Cerebellar cortex (tissue), 1 donor: ENCODE results near the gene ADAMTS14.
"Not testable (repeated sequence)": the region's sequence is repeated elsewhere in the genome, so short reads cannot be mapped to it uniquely, and the experiment has no call there.

Experiments used
- DNase-seq: peaks from one replicate; pipeline ENCODE4 v3.0.0-alpha.2; 2015; ENCODE audit warnings: low spot score

ADAMTS14 gene, protein sequence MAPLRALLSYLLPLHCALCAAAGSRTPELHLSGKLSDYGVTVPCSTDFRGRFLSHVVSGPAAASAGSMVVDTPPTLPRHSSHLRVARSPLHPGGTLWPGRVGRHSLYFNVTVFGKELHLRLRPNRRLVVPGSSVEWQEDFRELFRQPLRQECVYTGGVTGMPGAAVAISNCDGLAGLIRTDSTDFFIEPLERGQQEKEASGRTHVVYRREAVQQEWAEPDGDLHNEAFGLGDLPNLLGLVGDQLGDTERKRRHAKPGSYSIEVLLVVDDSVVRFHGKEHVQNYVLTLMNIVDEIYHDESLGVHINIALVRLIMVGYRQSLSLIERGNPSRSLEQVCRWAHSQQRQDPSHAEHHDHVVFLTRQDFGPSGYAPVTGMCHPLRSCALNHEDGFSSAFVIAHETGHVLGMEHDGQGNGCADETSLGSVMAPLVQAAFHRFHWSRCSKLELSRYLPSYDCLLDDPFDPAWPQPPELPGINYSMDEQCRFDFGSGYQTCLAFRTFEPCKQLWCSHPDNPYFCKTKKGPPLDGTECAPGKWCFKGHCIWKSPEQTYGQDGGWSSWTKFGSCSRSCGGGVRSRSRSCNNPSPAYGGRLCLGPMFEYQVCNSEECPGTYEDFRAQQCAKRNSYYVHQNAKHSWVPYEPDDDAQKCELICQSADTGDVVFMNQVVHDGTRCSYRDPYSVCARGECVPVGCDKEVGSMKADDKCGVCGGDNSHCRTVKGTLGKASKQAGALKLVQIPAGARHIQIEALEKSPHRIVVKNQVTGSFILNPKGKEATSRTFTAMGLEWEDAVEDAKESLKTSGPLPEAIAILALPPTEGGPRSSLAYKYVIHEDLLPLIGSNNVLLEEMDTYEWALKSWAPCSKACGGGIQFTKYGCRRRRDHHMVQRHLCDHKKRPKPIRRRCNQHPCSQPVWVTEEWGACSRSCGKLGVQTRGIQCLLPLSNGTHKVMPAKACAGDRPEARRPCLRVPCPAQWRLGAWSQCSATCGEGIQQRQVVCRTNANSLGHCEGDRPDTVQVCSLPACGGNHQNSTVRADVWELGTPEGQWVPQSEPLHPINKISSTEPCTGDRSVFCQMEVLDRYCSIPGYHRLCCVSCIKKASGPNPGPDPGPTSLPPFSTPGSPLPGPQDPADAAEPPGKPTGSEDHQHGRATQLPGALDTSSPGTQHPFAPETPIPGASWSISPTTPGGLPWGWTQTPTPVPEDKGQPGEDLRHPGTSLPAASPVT

DNA sequence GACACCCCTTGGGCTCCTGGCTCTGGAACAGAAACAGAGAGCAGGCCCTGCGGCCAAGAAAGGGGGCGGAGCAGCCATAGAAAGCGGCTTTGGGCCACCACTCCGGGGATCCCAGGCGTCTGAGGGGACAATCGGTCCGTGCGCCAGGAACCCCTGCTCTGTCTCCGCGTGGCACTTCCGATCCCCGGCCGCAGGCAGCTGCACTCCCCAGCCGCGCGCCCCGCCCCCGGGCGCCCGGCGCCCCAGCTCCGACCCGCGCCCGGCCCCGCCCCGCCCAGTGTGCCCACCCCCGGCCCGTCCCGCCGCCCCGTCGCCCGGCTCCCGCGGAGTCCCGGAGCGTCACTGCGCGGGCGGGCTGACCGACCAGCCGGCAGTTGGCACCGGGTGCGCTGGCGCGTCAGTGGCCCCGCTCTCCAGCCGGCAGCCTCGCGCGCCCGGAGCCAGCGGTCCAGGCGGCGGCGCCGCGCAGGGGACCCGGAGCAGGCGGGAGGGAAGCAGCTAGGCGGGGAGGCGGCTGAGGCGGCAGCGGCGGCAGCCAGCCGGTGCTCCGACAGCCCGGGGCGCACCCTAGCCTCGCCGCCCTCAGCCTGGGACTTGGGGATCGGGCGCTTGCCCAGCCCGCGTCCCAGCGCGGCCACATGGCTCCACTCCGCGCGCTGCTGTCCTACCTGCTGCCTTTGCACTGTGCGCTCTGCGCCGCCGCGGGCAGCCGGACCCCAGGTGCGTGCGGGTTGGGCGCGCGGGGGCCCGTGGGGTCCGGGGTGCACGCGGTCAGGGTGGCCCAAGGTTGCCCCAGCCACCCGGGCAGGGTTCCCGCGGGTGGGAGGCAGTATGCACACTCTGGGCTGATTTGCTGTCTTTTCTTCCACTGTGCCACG is at the start of gene ADAMTS14:
TSS of gene ADAMTS14 (plus strand) at position 342 of the 878 bp plus-strand sequence. CDS start at position 639, 297 bp downstream.
- no peak for DNase-seq

DNA sequence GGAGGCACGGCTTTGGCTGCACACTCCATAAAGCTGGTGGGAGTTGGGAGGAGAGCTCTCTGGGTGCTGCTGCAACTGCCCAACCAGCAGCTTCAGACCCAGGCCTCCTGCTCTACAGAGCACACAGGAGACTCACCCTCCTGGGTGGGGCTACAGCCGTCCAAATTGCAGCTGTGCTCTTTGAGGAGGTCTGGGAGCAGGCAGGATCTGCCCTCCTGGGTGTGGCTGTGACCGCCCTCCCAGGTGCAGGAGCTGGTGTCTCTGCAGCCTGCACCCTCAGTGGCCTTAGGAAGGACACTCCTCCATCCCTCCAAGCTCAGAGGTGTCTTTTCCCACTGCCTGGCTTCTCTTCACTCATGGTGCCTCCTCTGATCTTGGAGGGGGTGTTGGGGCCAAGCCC is 49.8 kb upstream of the ADAMTS14 start:
- no peak for DNase-seq

DNA sequence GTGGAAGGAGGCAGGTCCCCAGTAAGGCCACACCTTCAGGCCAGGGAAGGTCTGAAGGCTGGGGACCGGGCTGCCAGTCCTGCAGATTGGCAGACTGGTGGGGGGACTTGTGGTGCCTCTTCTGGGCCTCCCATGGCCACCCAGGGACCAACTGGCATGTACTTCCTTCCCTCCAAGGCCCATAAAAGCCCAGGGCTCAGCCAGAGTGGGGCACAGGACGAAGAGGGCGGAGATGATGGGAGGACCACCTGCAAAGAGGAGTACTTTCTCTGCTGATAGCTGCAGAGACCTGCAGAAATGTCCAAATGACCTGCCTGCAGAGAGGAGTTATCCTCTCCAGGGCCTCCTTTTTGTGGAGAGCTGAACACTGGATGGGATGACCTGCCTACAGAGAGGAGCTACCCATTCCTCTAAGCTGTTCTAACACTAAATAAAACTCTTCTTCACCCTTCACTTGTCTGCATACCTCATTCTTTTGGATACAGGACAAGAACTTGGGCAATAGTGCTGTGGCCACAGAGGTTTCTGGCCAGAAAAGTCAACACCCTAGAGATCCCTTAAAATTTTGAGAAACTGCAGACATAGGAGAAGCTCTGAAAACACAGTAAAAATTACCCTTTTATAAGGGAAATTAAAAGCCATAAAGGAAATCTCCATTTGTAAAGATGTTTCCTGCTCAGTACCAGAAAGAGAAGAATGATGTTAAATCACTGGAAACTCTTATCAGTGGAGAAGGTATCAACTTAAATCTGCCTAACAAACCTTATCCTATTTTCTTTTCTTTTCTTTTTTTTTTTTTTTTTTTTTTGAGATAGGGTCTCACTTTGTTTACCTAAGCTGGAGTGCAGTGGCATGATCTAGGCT is 49.1 kb upstream of the ADAMTS14 start:
- no peak for DNase-seq

DNA sequence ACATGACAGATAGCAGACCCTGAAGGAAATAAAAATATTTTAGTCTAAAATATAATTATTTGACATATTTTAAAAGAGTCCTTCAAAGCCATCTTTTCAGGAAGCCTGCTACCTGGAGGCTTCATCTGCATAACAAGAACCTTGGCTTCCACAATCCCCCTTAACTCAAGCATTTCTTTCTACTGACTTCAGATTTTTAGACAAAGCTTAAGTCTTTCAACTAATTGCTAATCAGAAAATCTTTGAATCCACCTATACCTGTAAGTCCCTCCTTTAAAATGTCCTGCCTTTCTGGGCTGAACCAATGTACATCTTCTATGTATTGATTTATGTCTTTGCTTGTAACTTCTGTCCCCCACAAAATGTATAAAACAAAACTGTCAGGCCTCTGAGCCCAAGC is 46.2 kb upstream of the ADAMTS14 start:
- no peak for DNase-seq

DNA sequence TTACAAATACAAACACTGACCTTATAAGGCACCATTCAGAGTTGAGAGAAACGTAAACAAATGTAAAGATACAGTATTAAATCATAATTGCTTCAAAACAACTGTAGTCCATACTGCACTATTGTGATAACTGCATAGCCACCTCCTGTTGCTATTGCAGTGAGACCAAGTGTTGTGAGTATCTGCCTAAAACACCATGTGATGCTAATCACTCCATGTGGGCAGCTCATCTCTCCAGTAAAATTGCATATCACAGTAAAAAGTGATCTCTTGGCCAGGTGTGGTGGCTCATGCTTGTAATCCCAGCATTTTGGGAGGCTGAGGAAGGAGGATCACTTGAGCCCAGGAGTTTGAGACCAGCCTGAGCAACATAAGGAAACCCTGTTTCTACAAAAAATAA is 43.0 kb upstream of the ADAMTS14 start:
- no peak for DNase-seq

DNA sequence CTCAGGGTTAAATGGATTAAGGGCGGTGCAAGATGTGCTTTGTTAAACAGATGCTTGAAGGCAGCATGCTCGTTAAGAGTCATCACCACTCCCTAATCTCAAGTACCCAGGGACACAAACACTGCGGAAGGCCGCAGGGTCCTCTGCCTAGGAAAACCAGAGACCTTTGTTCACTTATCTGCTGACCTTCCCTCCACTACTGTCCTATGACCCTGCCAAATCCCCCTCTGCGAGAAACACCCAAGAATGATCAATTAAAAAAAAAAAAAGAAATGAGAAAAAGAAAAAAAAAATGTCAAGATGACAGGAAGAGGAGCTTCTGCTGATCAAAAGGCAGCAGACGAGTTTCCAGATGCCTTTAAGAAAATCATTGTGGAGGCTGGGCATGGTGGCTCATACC is 40.6 kb upstream of the ADAMTS14 start:
- not testable (repeated sequence) for DNase-seq

DNA sequence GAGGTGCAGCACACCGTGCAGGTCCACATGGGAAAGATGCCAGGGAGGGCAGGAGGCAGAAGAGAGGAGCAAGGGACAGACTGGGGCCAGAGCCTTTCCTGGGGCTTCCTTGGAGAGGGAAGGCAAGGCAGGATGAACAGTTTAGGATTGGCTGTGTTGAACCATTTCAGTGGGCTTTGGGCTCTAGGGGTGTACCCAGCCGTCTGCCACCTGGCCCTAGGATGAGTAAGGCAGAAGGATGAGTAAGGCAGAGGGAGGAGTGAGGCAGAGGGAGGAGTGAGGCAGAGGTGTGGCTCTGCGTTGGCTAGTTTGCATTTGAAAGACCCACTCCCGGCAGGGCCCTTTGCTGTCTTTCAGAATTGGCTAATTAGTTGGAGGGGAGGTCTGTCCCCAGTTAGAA is 38.3 kb upstream of the ADAMTS14 start:
- no peak for DNase-seq

DNA sequence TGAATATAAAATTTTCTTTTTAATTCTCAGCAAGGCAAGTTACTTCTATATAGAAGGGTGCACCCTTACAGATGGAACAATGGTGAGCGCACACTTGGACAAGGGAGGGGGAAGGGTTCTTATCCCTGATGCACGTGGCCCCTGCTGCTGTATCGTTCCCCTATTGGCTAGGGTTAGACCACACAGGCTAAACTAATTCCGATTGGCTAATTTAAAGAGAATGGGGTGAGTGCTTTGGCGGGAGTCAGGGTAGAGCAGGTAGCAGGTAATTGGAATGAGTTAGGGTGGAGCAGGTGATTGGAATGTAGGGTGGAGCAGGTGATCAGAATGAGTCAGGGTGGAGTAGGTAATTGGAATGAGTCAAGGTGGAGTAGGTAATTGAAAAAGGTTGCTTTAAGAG is 37.8 kb upstream of the ADAMTS14 start:
- not testable (repeated sequence) for DNase-seq

DNA sequence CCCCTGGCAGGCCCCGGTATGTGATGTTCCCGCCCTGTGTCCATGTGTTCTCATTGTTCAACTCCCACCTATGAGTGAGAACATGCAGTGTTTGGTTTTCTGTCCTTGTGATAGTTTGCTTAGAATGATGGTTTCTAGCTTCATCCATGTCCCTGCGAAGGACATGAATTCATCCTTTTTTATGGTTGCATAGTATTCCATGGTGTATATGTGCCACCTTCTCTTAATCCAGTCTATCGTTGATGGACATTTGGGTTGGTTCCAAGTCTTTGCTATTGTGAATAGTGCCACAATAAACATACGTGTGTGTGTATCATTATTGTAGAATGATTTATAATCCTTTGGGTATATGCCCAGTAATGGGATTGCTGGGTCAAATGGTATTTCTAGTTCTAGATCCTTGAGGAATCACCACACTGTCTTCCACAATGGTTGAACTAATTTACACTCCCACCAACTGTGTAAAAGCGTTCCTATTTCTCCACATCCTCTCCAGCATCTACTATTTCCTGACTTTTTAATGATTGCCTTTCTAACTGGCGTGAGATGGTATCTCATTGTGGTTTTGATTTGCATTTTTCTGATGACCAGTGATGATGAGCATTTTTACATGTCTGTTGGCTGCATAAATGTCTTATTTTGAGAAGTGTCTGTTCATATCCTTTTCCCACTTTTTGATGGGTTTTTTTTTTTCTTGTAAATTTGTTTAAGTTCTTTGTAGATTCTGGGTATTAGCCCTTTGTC is 32.5 kb upstream of the ADAMTS14 start:
- not testable (repeated sequence) for DNase-seq

DNA sequence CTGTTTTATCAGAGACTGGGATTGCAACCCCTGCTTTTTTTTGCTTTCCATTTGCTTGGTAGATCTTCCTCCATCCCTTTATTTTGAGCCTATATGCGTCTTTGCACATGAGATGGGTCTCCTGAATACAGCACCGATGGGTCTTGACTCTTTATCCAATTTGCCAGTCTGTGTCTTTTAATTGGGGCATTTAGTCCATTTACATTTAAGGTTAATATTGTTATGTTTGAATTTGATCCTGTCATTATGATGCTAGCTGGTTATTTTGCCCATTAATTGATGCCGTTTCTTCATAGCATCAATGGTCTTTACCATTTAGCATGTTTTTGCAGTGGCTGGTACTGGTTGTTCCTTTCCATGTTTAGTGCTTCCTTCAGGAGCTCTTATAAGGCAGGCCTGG is 29.0 kb upstream of the ADAMTS14 start:
- DNase-seq: not testable (repeated sequence)

DNA sequence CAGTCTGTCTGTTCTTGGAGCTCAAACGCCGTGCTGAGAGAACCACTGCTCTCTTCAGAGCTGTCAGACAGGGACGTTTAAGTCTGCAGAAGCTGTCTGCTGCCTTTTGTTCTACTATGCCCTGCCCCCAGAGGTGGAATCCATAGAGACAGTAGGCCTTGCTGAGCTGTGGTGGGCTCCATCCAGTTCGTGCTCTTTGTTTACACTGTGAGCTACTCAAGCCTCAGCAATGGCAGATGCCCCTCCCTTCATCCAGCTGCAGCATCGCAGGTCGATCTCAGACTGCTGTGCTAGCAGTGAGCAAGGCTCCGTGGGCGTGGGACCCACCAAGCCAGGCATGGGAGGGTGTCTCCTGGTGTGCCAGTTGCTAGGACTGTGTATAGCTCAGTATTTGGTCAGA is 27.3 kb upstream of the ADAMTS14 start:
- DNase-seq: not testable (repeated sequence)

DNA sequence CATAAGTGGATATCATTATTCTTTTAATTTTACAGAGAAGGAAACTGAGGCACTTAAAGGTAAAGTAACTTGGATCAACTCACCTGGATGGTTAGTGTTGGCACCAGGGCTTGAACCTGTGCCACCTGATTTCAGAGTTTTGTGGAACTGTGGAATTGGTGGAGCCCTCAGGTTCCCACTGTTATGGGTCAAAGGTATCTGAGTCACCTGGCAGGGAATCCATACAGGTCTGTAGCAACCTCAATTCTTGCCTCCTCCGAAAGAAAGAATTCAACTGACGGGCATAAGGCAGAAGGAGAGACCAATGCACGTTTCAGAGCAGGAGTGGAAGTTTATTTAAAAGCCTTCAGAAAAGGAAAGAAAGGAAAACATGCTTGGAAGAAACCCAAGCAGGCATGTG is 25.2 kb upstream of the ADAMTS14 start:
- no peak for DNase-seq

DNA sequence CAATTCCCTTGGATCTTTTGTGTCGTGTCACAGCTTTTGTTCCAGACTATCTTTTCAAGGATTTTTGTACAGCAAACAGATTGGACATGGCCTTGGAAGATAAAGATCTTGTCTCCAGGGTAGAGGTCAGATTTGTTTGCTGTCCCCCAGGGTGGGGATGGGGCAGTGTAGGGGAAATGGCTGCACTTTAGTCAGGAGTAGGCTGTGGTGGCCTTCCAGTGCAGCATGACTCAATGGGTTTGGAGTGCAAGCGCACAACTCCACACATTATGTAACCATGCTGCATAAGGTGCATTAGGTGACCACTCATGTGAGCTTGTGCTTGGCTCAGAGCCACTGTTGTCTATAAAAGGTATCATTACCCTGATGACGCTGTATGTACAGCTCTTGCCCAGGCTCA is 23.9 kb upstream of the ADAMTS14 start:
- no peak for DNase-seq

DNA sequence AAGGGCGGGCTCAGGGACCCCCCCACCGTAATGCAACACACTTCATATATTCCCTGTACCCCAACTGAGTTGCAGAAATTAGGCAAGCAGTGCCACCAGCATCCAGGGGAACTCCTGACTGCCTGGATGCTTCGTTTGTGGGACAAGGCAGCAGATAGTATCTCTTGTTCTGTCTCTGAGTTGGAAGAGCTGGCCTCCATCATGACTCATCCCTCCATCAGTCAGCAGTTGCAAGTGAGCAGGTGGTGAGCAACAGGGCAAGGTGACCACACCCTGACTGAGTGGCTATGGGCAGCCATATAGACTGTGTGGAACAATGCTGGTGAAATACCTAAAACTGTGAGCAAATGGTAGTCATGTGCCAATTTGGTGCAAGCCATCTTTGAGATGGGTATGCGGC is 22.8 kb upstream of the ADAMTS14 start:
- no peak for DNase-seq

DNA sequence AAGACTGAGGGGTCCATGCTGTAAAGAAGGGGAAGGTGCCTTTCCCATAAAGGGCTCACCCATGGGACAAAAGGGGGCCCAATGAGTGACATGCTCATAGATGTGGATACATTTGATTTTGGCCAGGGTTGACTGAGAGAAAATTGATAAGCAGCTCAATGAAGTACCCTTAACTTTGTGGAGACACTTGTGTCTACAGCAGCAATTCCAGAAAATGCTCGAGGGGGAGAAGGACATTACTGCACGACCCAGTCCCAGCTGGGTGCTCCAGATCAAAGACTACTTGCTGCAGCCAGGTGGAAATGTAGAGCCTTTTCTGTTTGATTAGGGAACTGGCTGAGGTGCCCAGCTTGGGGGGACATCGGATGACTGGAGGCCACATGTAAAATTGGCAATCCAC is 22.2 kb upstream of the ADAMTS14 start:
- DNase-seq: no peak

DNA sequence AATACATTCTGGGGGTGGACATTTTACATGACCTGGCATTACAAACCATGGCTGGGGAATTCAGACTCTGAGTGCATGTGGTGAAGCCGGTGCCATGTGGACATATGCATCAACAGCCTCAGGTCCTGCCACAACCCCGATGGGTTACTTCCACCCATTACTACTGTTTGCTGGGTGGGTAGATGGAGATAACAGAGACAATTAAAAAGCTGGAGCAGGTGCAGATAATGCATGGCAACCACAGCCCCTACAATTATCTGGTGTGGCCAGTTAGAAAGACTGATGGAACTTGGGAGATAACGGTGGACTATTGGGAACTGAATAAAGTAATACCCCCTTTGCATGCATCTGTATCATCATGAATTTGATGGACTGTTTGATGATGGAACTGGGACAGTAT is 21.6 kb upstream of the ADAMTS14 start:
- DNase-seq: no peak

DNA sequence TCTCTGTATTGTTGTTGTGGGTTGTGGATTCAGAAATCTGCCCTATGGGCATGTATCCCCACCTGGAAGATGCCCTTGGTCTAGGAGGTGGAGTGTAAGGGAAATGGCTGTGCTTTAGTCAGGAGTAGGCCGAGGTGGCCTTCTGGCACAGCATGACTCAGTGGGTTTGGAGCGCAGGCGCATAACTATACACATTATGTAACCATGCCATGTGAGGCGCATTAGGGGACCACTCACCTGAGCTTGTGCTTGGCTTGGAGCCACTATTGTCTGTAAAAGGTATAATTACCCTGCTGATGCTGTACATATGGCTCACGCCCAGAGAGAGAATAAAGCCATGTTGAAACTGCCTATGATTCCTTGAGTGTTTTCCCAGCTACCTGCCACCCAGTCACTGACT is 20.6 kb upstream of the ADAMTS14 start:
- DNase-seq: no peak

DNA sequence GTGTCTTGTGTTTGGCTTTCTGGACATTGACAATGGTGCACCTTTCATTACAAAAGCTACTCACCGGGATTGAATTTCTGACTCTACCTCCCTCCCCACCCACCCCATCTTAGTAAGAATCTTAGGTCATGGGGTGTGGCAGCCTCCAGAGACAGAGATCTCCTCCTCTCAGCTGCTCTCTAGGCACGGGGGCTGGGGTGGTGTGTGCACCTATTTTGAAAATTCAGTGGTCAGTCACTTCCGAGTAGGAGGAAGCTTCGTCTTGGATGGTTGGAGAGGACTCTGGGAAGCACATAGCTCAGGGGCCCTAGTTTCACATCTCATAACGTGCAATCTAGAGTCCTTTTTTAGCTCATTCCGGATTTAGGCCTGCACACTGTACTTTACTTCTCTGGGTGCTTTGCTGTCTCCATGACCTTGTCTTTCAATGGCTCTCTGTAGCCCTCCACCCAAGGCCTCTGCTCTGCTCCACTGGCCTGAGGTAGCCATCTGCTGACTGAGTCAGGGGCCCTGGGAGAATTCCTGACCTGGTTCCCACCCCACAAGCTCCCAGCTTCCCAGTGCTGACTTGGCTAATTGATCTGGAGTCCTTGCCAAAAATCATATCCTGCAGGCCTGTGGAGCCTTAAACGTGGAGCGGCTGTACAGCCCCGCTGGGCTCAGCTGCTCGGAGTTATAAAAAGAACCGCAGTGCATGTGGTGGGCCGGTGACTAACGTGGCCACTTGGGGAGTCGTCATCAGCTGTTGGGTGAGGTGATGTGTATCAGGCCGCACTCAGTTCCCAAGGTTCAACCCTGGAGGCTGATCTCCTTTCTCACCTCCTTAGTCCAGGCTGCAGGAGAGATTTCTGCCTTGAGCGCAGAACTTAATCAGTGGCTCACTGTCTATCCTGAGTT is 19.3 kb upstream of the ADAMTS14 start:
- no peak for DNase-seq

DNA sequence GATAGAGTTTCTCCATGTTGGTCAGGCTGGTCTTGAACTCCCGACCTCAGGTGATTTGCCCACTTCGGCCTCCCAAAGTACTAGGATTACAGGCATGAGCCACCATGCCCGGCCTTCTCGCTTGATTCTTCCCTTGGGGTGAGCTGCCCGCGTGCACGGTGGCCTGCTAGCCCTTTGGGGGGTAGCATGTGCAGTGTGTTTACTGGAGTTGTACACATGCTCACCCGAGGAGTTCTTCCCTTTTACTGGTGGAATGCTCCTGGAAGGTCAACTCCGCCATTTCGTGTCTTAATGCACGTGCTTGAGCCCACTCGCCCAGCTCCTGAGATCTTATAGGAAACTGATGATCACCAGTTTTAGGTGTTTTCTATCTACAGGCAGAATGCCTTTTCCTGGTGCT is 17.0 kb upstream of the ADAMTS14 start:
- no peak for DNase-seq
